Measurements from ENCODE around the gene CAMKK2. TPM values are rescaled to one million over a fixed set of nuclear protein-coding genes. Genes with fewer than 3 reads are reported as not detected.

The CAMKK2 gene
- total and polyA plus RNA-seq, 2 of the 4 experiments (the other 2 are of a cell fraction): 15.2 to 24.7 TPM

DNA sequence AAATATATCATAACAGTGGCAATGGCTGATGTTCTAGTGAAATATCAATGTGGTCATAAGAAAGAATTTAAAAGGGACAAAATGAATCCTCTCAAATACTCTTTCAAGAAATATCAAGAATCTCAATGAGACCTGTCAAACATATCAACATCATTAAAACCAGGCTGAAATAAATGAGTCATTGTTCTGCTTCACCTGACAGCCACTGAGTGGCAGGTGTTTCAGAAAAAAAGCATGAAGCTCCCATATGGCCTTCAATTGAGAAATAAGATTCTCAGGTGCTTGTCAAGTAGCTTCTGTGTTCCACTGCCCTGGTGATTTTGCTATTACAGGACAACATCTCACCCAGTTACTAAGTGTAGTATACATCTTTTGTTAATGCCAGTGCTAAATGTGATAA lies 34.2 kb upstream of the CAMKK2 start:
- Histone ChIP-seq H3K36me3 (ENCODE audit: control insufficient read depth, insufficient read depth, low read length) (peaks cover 41% of the 10 kb centered on the region), H2BK120ac (ENCODE audit: low read depth, low read length) (no peak overlapping the region), H4K5ac (ENCODE audit: low read depth, low read length) (no peak overlapping the region), H3K18ac (ENCODE audit: low read depth, low read length) (no peak overlapping the region), H4K8ac (ENCODE audit: low read depth in 2 of 2, low read length in 2 of 2) (no peak overlapping the region), H3K23ac (ENCODE audit: low read depth, low read length) (no peak overlapping the region), H3K9ac (ENCODE audit: low read depth, low read length) (no peak overlapping the region), H2BK15ac (ENCODE audit: low read depth, low read length) (no peak overlapping the region), H3K4me2 (ENCODE audit: low read depth, low read length) (no peak overlapping the region), H2AFZ (replicated peaks; ENCODE audit: low read length, poor library complexity) (no peak overlapping the region), H2AK9ac (replicated peaks; ENCODE audit: low read depth, low read length, poor library complexity) (no peak overlapping the region), H2BK20ac (ENCODE audit: low read depth, low read length) (no peak overlapping the region), H3K4ac (ENCODE audit: low read depth, low read length) (no peak overlapping the region), H3K56ac (ENCODE audit: extremely low read depth, insufficient read depth, low read length) (no peak overlapping the region), H4K91ac (ENCODE audit: insufficient read depth, low read depth, low read length) (no peak overlapping the region), H2BK5ac (ENCODE audit: low read depth, low read length, poor library complexity, severe bottlenecking) (no peak overlapping the region), H3K9me3 (ENCODE audit: control insufficient read depth, insufficient read depth, low read length) (no peaks in the 10 kb centered on the region), H2AK5ac (ENCODE audit: low read depth, low read length) (no peak overlapping the region), H4K20me1 (ENCODE audit: insufficient read depth, low read length) (no peaks in the 10 kb centered on the region), H3K4me3 (ENCODE audit: insufficient read depth, low read depth, low read length) (no peak overlapping the region), H3K27me3 (ENCODE audit: control insufficient read depth, insufficient read depth, low read length) (no peaks in the 10 kb centered on the region), H3K9me1 (ENCODE audit: insufficient read depth, low read length) (no peaks in the 10 kb centered on the region), H3K27ac (ENCODE audit: insufficient read depth, low read length) (no peak overlapping the region), H3K79me1 (ENCODE audit: low read depth in 1 of 2, low read length in 2 of 2) (peaks cover 3 to 10% of the 10 kb centered on the region in 2 experiments; a peak in 2 of 4 replicates), H3K4me1 (ENCODE audit: control insufficient read depth, insufficient read depth, low read length) (no peaks in the 10 kb centered on the region), H3K14ac (replicated peaks; ENCODE audit: low read depth, low read length) (no peak overlapping the region)
- ChIA-PET POLR2A (ENCODE audit: unreplicated experiment) (no interaction called here), CTCF (no interaction called here)
- DNase-seq (no peak), ATAC-seq (ENCODE audit: low read depth) (no peak)
- intact Hi-C loops (cut with micrococcal nuclease) (loop anchor here (5.0 kb wide), 1 partner anchor 72 kb away; the partner anchor contains the start of gene RNF34), dilution Hi-C loops (cut with HindIII; ENCODE audit: low sequenced_read_pairs, unreplicated experiment) (no loop called here), in situ Hi-C loops (cut with MboI; ENCODE audit: low sequenced_read_pairs) (no loop called here)
- BruUV-seq (replicated peaks): no TSS peak
- TF ChIP-seq POLR2A (IDR thresholded peaks at IDR 0.05; ENCODE audit: low read depth, low read length) (no peak), MAZ (IDR thresholded peaks at IDR 0.05; ENCODE audit: borderline replicate concordance, low read depth, low read length) (no peak), RAD21 (IDR thresholded peaks at IDR 0.05; ENCODE audit: low read length) (no peak), CHD1 (IDR thresholded peaks at IDR 0.05; ENCODE audit: low read depth, low read length) (no peak)
- TF ChIP-seq, protein P1, sequence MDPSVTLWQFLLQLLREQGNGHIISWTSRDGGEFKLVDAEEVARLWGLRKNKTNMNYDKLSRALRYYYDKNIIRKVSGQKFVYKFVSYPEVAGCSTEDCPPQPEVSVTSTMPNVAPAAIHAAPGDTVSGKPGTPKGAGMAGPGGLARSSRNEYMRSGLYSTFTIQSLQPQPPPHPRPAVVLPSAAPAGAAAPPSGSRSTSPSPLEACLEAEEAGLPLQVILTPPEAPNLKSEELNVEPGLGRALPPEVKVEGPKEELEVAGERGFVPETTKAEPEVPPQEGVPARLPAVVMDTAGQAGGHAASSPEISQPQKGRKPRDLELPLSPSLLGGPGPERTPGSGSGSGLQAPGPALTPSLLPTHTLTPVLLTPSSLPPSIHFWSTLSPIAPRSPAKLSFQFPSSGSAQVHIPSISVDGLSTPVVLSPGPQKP (IDR thresholded peaks at IDR 0.05; ENCODE audit: borderline replicate concordance, low read depth, low read length): no peak
